GM13976 (cell line): ENCODE results near the gene TBPL2.
"Not testable (repeated sequence)": the region's sequence is repeated elsewhere in the genome, so short reads cannot be mapped to it uniquely, and the experiment has no call there.

Source experiments
- DNase-seq: peaks from one replicate; pipeline ENCODE4 v3.0.0; 2012; ENCODE audit warnings: low spot score
- in situ Hi-C: fragments of 300-500 bp; cut with MboI; formaldehyde crosslinking; loops from one replicate; pipeline ENCODE4 v1.12.0; 2022; ENCODE audit warnings: low sequenced_read_pairs, mixed read lengths, inconsistent platforms; ENCODE audit not compliant: unreplicated experiment
- TF ChIP-seq, protein P1 (sequence below): IDR thresholded peaks from 2 replicates; pipeline ENCODE4 v1.5.1; 2012; ENCODE audit warnings: borderline replicate concordance, mild to moderate bottlenecking; ENCODE audit not compliant: insufficient read depth; ENCODE audit errors: extremely low read depth, missing control alignments, control extremely low read depth

TBPL2 gene

GRCh38 chr14:55384536-55384935 lies 55.9 kb downstream of the TBPL2 start:
- DNase-seq, result no peak
- in situ Hi-C loops, result no loop called here
- TF ChIP-seq, protein P1, sequence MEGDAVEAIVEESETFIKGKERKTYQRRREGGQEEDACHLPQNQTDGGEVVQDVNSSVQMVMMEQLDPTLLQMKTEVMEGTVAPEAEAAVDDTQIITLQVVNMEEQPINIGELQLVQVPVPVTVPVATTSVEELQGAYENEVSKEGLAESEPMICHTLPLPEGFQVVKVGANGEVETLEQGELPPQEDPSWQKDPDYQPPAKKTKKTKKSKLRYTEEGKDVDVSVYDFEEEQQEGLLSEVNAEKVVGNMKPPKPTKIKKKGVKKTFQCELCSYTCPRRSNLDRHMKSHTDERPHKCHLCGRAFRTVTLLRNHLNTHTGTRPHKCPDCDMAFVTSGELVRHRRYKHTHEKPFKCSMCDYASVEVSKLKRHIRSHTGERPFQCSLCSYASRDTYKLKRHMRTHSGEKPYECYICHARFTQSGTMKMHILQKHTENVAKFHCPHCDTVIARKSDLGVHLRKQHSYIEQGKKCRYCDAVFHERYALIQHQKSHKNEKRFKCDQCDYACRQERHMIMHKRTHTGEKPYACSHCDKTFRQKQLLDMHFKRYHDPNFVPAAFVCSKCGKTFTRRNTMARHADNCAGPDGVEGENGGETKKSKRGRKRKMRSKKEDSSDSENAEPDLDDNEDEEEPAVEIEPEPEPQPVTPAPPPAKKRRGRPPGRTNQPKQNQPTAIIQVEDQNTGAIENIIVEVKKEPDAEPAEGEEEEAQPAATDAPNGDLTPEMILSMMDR, result no peak

- no peak for DNase-seq
- TF ChIP-seq, protein P1, result no peak
- in situ Hi-C loops, result no loop called here
Observed at GRCh38 chr14:55383541-55384140, 56.8 kb downstream of the TBPL2 start.

DNA sequence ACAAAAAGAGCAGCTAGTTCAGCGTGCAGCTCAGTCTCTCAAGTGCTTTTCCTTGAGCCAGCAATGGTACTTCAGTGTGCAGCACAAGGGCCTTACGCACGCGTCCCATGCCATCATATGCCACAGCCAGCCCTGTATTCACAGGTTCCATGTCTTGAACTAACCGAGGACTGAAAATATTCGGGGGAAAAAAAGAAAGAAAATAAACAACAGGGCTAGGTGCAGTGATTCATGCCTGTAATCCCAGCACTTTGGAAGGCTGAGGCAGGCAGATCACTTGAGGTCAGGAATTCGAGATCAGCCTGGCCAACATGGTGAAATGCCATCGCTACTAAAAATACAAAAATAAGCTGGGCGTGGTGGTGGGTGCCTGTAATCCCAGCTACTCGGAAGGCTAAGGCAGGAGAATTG lies 57.4 kb downstream of the TBPL2 start:
- in situ Hi-C loops, DNase-seq: not testable (repeated sequence)

GRCh38 chr14:55382483-55382882 lies 57.9 kb downstream of the TBPL2 start:
- in situ Hi-C loops, result no loop called here
- no peak for DNase-seq
- TF ChIP-seq, protein P1, result no peak

DNA sequence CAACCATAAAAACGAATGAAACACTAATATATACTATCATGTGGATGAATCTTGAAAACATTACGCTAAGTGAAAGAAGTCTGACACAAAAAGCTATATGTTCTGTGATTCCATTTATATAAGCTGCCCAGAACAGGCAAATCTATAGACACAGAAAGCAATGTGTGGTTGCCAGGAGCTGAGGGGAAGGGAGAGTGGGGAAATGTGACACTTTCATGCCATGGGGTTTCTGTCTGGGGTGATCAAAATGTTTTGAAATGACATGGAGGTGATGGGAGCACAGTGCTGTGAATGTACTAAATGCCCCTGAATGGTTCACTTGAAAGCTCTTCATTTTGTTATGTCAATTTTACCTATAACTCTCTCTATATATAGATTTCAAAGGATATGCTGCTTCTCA lies 58.9 kb downstream of the TBPL2 start:
- no peak for DNase-seq

DNA sequence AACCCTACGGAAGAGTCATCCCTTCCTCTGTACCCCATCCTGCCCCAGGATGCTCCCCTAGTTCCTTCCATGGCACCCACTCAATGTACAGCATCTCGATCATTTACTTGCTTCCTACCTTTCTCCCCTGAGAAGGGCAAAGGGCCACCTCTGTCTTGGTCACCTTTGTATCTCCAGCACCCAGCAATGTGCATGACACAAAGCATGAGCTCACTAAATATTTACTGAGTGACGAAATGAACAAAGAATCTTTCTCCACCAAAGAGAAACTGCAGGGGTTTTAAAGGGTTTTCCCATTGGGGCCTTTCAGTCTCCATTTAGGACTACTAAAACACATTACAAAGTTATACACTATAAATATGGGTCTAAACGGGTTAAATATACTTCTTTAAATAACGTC lies 59.4 kb downstream of the TBPL2 start:
- no peak for DNase-seq
- TF ChIP-seq, protein P1, result no peak
- in situ Hi-C loops, result no loop called here

More for the DNA sequence above, 58.9 kb downstream of the TBPL2 start:
- in situ Hi-C loops, result no loop called here
- TF ChIP-seq, protein P1, result no peak

GRCh38 chr14:55377236-55377635 lies 63.2 kb downstream of the TBPL2 start:
- TF ChIP-seq, protein P1, result no peak
- no peak for DNase-seq
- in situ Hi-C loops, result no loop called here
